Brain microvascular endothelial cell (primary cell): ENCODE measurements around the gene CSNK1D.
"Not testable (repeated sequence)": the region's sequence is repeated elsewhere in the genome, so short reads cannot be mapped to it uniquely, and the experiment has no call there.

Experiments used
- DNase-seq: peaks from one replicate; pipeline ENCODE4 v3.0.0-alpha.2; 2020
- H3K27ac ChIP-seq: fragments of 250-450 bp; sonication (Bioruptor Pico); 2 replicates; pipeline ENCODE4 v1.5.1; 2020; ENCODE audit warnings: mild to moderate bottlenecking, moderate library complexity
- H3K27me3 ChIP-seq: fragments of 250-450 bp; sonication (Bioruptor Pico); replicated peaks from 2 replicates; pipeline ENCODE4 v1.5.1; 2020; ENCODE audit warnings: mild to moderate bottlenecking
- H3K36me3 ChIP-seq: fragments of 250-450 bp; sonication (Bioruptor Pico); replicated peaks from 2 replicates; pipeline ENCODE4 v1.5.1; 2020; ENCODE audit warnings: mild to moderate bottlenecking
- H3K4me3 ChIP-seq: 2 replicates; pipeline ENCODE4 v1.5.1; 2011; ENCODE audit warnings: low read depth, mild to moderate bottlenecking, control low read depth, low read length, moderate library complexity
- in situ Hi-C: cut with HindIII; loops from 2 replicates; pipeline ENCODE4 v1.10.0; 2017; ENCODE audit warnings: low sequenced_read_pairs, low pct_ligation_motif_present
- TF ChIP-seq, protein P1 (sequence below): IDR thresholded peaks from 2 replicates; pipeline ENCODE4 v1.5.1; 2011; ENCODE audit warnings: low read depth, mild to moderate bottlenecking, moderate library complexity, low read length, control low read depth, inconsistent platforms; ENCODE audit errors: missing control alignments

CSNK1D gene

DNA sequence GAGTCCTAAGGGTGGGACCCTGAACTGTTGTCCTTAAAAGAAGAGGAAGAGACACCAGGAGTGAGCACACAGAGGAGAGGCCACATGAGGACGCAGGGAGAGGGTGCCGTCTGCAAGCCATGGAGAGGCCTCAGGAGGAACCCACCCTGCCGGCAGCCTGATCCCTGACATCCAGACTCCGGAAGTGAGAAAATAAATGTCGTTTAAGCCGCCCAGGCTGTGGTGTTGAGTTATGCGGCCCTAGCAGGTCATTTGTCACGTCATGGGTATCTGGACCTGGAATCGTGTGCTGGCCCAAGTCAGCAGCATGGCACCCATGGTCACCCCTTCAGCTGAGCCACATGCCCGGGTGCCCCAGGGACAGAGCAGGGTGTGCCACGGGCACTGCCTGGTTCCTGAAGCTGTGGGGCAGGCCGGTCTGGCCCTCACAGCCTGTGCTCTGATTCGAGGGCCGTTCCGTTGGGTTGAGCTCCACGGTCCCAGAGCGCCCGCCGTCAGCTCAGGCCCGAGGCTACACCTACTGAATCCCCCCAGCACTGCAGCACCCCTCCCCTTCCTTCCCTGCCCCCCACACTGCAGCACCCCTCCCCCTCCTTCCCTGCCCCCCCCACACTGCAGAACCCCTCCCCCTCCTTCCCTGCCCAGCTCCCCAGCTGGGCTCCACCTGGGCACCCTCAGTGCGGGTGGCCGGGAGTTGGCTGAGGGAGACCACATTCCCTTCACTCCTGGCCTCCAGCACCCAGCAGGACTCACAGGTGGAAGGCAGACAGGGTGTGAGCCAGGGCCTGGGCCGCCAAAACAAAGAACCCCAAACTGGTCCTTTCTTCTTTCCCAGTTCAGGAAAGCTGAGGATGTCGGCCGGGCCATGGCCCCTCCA lies 58.2 kb downstream of the CSNK1D start:
- TF ChIP-seq, protein P1, sequence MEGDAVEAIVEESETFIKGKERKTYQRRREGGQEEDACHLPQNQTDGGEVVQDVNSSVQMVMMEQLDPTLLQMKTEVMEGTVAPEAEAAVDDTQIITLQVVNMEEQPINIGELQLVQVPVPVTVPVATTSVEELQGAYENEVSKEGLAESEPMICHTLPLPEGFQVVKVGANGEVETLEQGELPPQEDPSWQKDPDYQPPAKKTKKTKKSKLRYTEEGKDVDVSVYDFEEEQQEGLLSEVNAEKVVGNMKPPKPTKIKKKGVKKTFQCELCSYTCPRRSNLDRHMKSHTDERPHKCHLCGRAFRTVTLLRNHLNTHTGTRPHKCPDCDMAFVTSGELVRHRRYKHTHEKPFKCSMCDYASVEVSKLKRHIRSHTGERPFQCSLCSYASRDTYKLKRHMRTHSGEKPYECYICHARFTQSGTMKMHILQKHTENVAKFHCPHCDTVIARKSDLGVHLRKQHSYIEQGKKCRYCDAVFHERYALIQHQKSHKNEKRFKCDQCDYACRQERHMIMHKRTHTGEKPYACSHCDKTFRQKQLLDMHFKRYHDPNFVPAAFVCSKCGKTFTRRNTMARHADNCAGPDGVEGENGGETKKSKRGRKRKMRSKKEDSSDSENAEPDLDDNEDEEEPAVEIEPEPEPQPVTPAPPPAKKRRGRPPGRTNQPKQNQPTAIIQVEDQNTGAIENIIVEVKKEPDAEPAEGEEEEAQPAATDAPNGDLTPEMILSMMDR: no peak
- in situ Hi-C loops: no loop called here
- Histone ChIP-seq H3K27me3 (no peaks in the 10 kb centered on the region), H3K36me3 (no peaks in the 10 kb centered on the region), H3K4me3 (no peak overlapping the region), H3K27ac (no peak overlapping the region)
- no peak for DNase-seq

DNA sequence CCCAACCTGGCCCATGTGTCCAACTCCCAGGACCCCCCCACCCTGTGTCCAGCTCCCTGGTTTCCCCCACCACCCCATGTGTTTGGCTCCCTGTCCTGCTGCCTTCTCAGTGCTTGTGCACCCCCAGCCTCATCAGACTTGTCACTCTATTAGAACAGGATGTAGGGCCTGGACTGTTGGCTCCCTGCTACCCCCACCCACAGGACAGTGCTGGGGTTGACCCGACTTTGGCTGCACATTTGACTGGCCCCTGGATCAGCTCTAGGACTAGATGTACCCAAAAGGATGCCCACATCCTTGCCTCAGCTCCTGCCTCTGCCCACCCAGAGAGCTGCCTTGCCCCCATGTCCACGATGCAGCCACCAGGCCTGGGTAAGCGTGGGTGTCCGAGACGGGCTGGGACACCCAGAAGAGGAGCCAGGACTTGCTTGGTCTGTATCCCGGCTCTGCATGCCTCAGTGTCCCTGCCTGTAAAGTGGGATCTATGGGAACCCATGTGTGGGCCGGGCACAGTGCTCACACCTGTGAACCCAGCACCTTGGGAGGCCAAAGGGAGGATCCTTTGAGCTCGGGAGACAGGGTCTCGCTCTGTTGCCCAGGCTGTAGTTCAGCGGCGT lies 59.4 kb downstream of the CSNK1D start:
- in situ Hi-C loops: no loop called here
- TF ChIP-seq, protein P1: no peak
- Histone ChIP-seq H3K36me3 (no peaks in the 10 kb centered on the region), H3K27ac (no peak overlapping the region), H3K27me3 (no peaks in the 10 kb centered on the region), H3K4me3 (no peak overlapping the region)
- DNase-seq: no peak

DNA sequence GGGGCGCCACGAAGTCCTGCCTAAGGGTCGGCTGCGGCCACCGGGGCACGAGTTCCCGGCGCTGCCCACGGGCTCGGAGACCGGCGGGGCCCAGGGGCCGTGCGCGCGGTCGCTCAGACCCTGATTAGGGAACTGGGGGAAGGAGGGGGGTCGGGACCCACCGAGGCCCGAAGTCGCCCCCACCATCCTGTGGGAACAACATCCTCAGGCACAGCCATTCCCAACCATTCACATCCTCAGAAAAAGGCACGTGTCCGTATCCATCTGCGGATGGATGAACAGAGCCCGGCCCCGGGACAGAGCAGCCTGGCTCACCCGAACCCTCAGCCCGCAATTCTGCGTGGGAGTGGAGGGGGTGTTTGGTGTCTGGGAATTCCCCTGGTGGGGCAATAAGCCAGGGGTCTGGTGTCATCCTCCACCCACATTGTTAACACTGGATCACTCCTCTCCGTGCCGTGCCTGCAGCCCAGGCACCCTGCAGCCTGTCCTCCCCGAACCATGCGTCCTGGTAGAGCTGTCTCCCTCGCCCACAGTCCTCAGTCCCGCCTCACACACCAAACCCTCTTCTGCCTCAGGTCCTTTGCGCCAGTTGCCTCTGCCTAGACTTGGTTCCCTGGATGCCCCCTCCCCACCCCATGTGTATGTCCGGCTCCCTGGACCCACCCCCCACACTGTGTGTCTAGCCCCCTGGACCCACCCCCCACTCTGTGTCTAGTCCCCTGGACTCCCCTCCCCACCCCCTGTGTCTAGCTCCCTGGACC lies 60.1 kb downstream of the CSNK1D start:
- peak; percentile 80 for DNase-seq
- TF ChIP-seq, protein P1: no peak
- peak overlapping the region; percentile 87 for H3K27ac ChIP-seq
- peak overlapping the region; percentile 71 for H3K4me3 ChIP-seq
- in situ Hi-C loops: no loop called here
- no peaks in the 10 kb centered on the region for H3K27me3 ChIP-seq
- H3K36me3 ChIP-seq: no peaks in the 10 kb centered on the region

DNA sequence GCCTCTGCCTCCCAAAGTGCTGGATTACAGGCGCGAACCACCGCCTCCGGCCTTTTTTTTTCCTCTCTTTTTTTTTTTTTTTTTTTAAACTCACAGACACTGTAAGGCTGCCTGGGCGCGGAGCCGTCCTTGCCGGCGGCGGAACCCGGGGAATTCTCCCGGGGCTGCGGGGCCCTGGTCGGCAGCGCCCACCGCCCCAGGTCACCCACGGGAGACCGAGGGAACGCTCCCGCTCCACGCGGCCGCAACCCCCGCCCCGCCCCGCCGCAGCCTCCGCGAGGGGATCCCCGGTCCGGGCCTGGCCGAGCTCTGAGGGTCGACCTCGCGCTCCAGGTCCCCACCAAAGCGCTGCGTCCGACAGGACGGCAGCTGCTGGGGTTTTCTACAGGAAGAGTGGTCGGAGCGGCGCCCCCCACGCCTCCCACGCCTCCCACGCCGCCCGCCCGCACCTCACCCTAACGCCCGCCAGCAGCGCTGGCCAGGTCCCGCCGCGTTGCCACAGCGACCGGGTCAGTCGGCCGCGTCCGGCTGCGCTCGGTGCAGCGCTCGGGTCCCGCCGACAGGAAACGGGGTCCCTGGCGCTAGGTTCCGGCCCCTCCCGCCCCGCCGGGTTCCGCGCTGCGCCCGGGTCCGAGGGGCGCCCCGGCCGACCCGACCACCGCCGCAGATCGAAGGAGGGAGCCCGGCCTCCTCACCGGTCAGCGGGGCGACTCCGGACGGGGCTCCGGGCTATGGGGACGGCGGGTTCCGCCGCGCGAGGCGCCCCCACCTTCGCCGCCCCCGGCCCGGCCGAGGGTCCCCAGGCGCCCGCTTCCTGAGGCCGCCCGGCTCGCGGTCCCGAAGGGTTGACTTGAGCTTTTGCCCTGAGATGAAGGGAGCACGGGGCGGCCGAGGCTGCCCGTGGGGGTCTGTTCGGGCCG lies 60.9 kb downstream of the CSNK1D start, which contains the start of gene CCDC57:
Gene CCDC57 (minus strand): TSS at position 512 of the 920 bp plus-strand sequence. CDS start 10,898 bp downstream, outside the sequence.
- in situ Hi-C loops: no loop called here
- TF ChIP-seq, protein P1: no peak
- DNase-seq: no peak
- Histone ChIP-seq H3K27me3 (no peaks in the 10 kb centered on the region), H3K36me3 (no peaks in the 10 kb centered on the region), H3K27ac (peak within 1 kb of the TSS; percentile 87), H3K4me3 (peak within 1 kb of the TSS; percentile 71)

DNA sequence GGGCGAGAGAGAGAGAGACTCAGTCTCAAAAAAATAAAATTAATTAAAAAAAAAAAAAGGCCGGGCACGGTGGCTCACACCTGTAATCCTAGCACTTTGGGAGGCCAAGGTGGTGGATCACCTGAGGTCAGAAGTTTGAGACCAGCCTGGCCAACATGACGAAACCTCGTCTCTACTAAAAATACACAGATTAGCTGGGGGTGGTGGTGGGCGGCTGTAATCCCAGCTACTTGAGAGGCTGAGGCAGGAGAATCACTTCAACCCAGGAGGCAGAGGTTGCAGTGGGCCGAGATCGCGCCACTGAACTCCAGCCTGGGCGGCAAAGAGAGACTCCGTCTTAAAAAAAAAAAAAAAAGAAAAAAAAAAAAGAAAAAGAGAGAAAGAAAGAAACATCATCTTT lies 62.8 kb downstream of the CSNK1D start:
- DNase-seq, H3K4me3 ChIP-seq, in situ Hi-C loops, H3K27ac ChIP-seq, H3K36me3 ChIP-seq, H3K27me3 ChIP-seq: not testable (repeated sequence)
